H1 (cell line): ENCODE results near the gene CCNA2. TPM values are rescaled to one million over a fixed set of nuclear protein-coding genes. Genes with fewer than 3 reads are reported as not detected.

Source experiments
- ATF2 ChIP-seq: IDR thresholded peaks from 2 replicates; pipeline ENCODE4 v1.6.1; 2012; ENCODE audit warnings: low read length, inconsistent platforms
- CBX8 ChIP-seq: fragments of 300-800, 300-1000 bp; sonication (generic); IDR thresholded peaks from 2 replicates; pipeline ENCODE4 v1.7.1; 2016; ENCODE audit warnings: low read depth, low read length, borderline replicate concordance
- CHD7 ChIP-seq: fragments of 300-600 bp; sonication (generic); IDR thresholded peaks from 2 replicates; pipeline ENCODE4 v1.7.1; 2012; ENCODE audit warnings: low read length, moderate library complexity, mild to moderate bottlenecking, inconsistent platforms; ENCODE audit not compliant: insufficient replicate concordance
- POLR2AphosphoS5 ChIP-seq: IDR thresholded peaks from 2 replicates; pipeline ENCODE4 v1.6.1; 2011; ENCODE audit warnings: low read depth, low read length
- RAD21 ChIP-seq, 2 experiments: IDR thresholded peaks in 1 of 2; conservative IDR thresholded peaks in 1 of 2; 2 replicates each; pipeline ENCODE4 v1.6.1; 2011; ENCODE audit warnings: low read depth in 2 of 2, low read length in 2 of 2, improper control_type of control experiment in 1 of 2, inconsistent platforms in 1 of 2, mild to moderate bottlenecking in 1 of 2, moderate library complexity in 1 of 2
- RFX5 ChIP-seq: IDR thresholded peaks from 2 replicates; pipeline ENCODE4 v1.6.1; 2011; ENCODE audit warnings: low read depth, low read length, improper control_type of control experiment, borderline replicate concordance
- SIN3A ChIP-seq, 2 experiments: IDR thresholded peaks in 1 of 2; conservative IDR thresholded peaks in 1 of 2; 2 replicates each; pipeline ENCODE4 v1.6.1; 2011 to 2012; ENCODE audit warnings: low read length in 2 of 2, improper control_type of control experiment in 1 of 2, low read depth in 1 of 2, mild to moderate bottlenecking in 1 of 2
- TAF1 ChIP-seq: IDR thresholded peaks from 2 replicates; pipeline ENCODE4 v1.6.1; 2011; ENCODE audit warnings: mild to moderate bottlenecking, low read depth, low read length
- polyA plus RNA-seq, 7 experiments: library from polyadenylated mRNA; depleted of rRNA in 3 of 7; stranded (reverse) in 5 of 7; unstranded in 2 of 7; fragments of >200 nt in 5 of 7; fragments of 200-250 nt in 2 of 7; gene quantifications; 1 replicate in 5 of 7; 2 replicates in 1 of 7; 4 replicates in 1 of 7; pipeline versions ENCODE4 v1.2.1 to v1.2.3, GENCODE V29; 2011 to 2013; ENCODE audit warnings: missing spikeins in 2 of 7, mixed read lengths in 2 of 7
- total RNA-seq: library from RNA; stranded (reverse); fragmentation: NEBNext Ultra II Directional; extraction: Animal tissue kit (Norgen Biotek cat#: 25700); gene quantifications from 2 replicates; pipeline ENCODE4 v1.2.1, GENCODE V29; 2021

The CCNA2 gene
- total and polyA plus RNA-seq, 2 of the 8 experiments (the other 6 are each of a cell fraction or from before 2014, with no cell fraction given), result 42.1 to 98.6 TPM

DNA sequence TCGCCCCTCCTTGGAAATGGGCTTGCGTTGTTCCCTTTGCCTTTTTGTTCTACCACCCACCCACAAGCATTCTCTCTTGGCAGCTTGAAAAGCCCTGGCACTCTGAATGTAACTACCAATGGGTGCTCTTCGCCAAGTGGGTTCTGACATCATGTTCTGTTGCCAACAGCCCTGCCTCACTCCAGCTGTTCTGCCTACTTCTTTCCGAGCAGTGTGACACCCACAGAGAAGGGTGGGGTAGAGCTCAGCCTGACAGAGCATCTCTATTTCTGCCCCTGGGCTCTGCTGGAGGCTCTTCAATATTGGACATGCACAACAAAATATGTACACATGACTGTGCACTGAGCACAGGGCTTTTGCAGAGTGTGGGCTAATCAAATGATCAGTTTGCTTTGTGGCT lies 38.2 kb downstream of the CCNA2 start (continued):
- TF ChIP-seq CHD7 (no peak), RFX5 (no peak), ATF2 (no peak), RAD21 (IDR thresholded peaks at IDR 0.05 in 1 of 2, conservative IDR thresholded peaks at IDR 0.05 in 1 of 2; ENCODE audit: low read depth in 2 of 2, low read length in 2 of 2) (no peak), TAF1 (no peak), SIN3A (conservative IDR thresholded peaks at IDR 0.05 in 1 of 2, IDR thresholded peaks at IDR 0.05 in 1 of 2; ENCODE audit: low read depth in 1 of 2, low read length in 2 of 2) (no peak), POLR2AphosphoS5 (no peak), CBX8 (no peak)
